ENCODE data around the gene BAZ2A.

DNA sequence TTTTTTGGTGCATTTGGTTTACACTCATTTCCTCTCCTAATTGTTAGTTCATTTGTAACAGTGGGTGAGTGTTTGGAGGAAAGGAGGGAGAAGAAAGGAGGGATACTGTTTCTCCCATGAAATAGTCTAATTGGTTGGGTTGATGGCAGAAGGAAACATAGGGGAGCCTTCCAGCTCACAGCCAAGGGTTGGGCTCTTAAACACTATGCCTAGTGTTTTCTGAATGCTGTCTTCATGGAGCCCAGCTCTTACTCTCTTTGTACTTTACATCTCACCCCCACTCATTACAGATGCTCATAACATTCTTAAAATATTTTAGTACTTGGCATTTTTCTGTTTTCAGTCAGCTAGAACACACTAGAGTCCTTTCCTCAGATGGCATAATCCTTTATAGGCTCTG lies 38.2 kb downstream of the BAZ2A start:
- TF ChIP-seq CTCF (IDR thresholded peaks at IDR 0.05; ENCODE audit: insufficient read depth, low read depth, low read length) = no peak
- TF ChIP-seq EZH2 (IDR thresholded peaks at IDR 0.05; ENCODE audit: insufficient read depth, low read length) = no peak

All from astrocyte (in vitro differentiated cells and primary cell).